K562 (cell line): ENCODE results near the gene C3orf70.

Experiments used
- TBL1XR1 ChIP-seq, 2 experiments: IDR thresholded peaks; 2 replicates each; pipeline ENCODE4 v1.6.1; 2012; ENCODE audit warnings: improper control_type of control experiment in 2 of 2, low read length in 2 of 2, mild to moderate bottlenecking in 1 of 2
- ZHX1 ChIP-seq: fragments of 150-350 bp; conservative IDR thresholded peaks from 2 replicates; pipeline ENCODE4 v1.6.1; 2014; ENCODE audit warnings: low read length
- TF ChIP-seq, protein P1 (sequence below), 3 experiments: IDR thresholded peaks in 2 of 3; conservative IDR thresholded peaks in 1 of 3; 2 replicates each; pipeline ENCODE4 v1.5.1; 2011 to 2012; ENCODE audit warnings: low read length in 3 of 3, mild to moderate bottlenecking in 3 of 3, control low read depth in 2 of 3, improper control_type of control experiment in 1 of 3, inconsistent platforms in 1 of 3, low read depth in 1 of 3, mixed read lengths in 1 of 3, moderate library complexity in 1 of 3; ENCODE audit not compliant: insufficient read depth in 2 of 3

DNA sequence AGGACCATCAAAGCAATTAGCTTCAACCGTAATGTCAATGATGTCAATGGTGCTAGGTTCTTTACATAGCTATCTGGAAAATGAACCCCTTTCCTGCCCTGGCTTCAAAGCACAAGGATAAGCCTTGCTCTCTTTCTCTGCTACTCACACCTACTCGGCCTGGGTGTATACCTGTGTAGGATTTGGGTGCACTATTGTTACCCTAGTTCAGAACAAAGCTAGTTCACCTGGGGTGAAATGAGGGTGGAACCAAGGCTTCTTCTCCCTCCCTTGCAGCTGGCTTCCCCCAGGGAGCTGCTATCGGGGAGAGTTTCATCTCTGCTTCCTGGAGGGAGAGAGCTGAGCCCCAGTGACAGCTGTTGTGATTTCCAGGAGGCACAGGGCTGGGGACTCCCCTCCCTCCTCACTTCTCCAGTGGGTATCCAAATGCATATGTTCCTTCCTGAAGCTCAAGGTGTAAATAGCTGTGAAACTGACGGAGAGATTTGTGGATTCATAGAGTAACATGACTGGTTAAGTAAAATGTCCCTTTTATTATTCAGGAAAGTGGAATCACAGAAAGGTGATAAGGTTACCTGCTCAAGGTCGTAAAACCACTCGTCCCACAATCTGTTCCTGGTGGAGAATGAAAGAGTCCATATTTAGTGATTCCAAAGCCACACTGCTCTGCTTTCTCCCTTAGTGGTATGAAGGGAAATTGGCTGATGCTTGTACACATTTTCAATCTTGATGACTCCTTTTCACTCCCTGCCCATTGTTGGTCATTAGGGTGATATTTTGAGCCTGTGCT is 11.8 kb upstream of the C3orf70 start:
- TF ChIP-seq, protein P1, sequence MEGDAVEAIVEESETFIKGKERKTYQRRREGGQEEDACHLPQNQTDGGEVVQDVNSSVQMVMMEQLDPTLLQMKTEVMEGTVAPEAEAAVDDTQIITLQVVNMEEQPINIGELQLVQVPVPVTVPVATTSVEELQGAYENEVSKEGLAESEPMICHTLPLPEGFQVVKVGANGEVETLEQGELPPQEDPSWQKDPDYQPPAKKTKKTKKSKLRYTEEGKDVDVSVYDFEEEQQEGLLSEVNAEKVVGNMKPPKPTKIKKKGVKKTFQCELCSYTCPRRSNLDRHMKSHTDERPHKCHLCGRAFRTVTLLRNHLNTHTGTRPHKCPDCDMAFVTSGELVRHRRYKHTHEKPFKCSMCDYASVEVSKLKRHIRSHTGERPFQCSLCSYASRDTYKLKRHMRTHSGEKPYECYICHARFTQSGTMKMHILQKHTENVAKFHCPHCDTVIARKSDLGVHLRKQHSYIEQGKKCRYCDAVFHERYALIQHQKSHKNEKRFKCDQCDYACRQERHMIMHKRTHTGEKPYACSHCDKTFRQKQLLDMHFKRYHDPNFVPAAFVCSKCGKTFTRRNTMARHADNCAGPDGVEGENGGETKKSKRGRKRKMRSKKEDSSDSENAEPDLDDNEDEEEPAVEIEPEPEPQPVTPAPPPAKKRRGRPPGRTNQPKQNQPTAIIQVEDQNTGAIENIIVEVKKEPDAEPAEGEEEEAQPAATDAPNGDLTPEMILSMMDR (IDR thresholded peaks at IDR 0.05 in 2 of 3, conservative IDR thresholded peaks at IDR 0.05 in 1 of 3; ENCODE audit: insufficient read depth in 2 of 3, low read depth in 1 of 3, low read length in 3 of 3): no peak
- TF ChIP-seq ZHX1 (no peak), TBL1XR1 (IDR thresholded peaks at IDR 0.05; ENCODE audit: low read length in 2 of 2) (no peak)
